Endothelial cell of umbilical vein (primary cell): Measurements from ENCODE around the gene CD300LD.

Source experiments
- CTCF ChIP-seq, 2 donors: IDR thresholded peaks; 1 replicate in 1 of 2; 2 replicates in 1 of 2; pipeline ENCODE4 v1.5.1; 2011; ENCODE audit warnings: low read length in 2 of 2, mild to moderate bottlenecking in 2 of 2, moderate library complexity in 2 of 2, control low read depth in 1 of 2, inconsistent platforms in 1 of 2, low read depth in 1 of 2; ENCODE audit not compliant: insufficient read depth in 1 of 2; ENCODE audit errors: extremely low read depth in 1 of 2
- EZH2 ChIP-seq: IDR thresholded peaks from 2 replicates; pipeline ENCODE4 v1.6.1; 2012; ENCODE audit warnings: borderline replicate concordance, low read depth, mild to moderate bottlenecking, moderate library complexity, low read length, inconsistent platforms; ENCODE audit not compliant: severe bottlenecking
- JUN ChIP-seq: IDR thresholded peaks from 2 replicates; pipeline ENCODE4 v1.6.1; 2011; ENCODE audit warnings: borderline replicate concordance, low read depth; ENCODE audit not compliant: insufficient read length, insufficient read depth
- MAX ChIP-seq: IDR thresholded peaks from 2 replicates; pipeline ENCODE4 v1.6.1; 2011; ENCODE audit not compliant: insufficient read depth, insufficient read length
- MYC ChIP-seq: IDR thresholded peaks from one replicate; pipeline ENCODE4 v1.6.1; 2011; ENCODE audit warnings: mild to moderate bottlenecking, low read depth, low read length
- POLR2A ChIP-seq: IDR thresholded peaks from 2 replicates; pipeline ENCODE4 v1.6.1; 2012; ENCODE audit warnings: low read depth, mild to moderate bottlenecking, control low read depth, low read length
- POLR2AphosphoS5 ChIP-seq: IDR thresholded peaks from 2 replicates; pipeline ENCODE4 v1.6.1; 2012; ENCODE audit warnings: low read depth, mild to moderate bottlenecking, control low read depth, low read length, moderate library complexity; ENCODE audit not compliant: insufficient read depth

GRCh38 chr17:74566132-74566753 is 25.8 kb downstream of the CD300LD start:
- peak; percentile 31 to 45 for TF ChIP-seq CTCF (IDR thresholded peaks at IDR 0.05; ENCODE audit: extremely low read depth in 1 of 2, insufficient read depth in 1 of 2, low read depth in 1 of 2, low read length in 2 of 2)
- TF ChIP-seq POLR2A: no peak
- no peak for TF ChIP-seq EZH2
- no peak for TF ChIP-seq MAX
- no peak for TF ChIP-seq POLR2AphosphoS5
- no peak for TF ChIP-seq JUN
- no peak for TF ChIP-seq MYC
